AG04450 (cell line): ENCODE results near the gene SARDH. TPM values are rescaled to one million over a fixed set of nuclear protein-coding genes. Genes with fewer than 3 reads are reported as not detected.

ENCODE experiments used
- CTCF ChIA-PET: fragments of 300-600, 350-600 bp; formaldehyde crosslinking; extraction: SDS; loops from one replicate; lab custom pipeline; 2022; ENCODE audit warnings: antibody characterized with exemption, inconsistent platforms; lab: Charles Lee
- POLR2A ChIA-PET: fragments of 350-600 bp; formaldehyde crosslinking; extraction: SDS; loops from one replicate; lab custom pipeline; 2021; ENCODE audit warnings: antibody characterized with exemption, inconsistent platforms; lab: Yijun Ruan, JAX
- DNase-seq: peaks from one replicate; pipeline ENCODE4 v3.0.0-alpha.2; 2011; ENCODE audit warnings: low read depth, low spot score
- H3K27ac ChIP-seq: one replicate; pipeline ENCODE4 v1.5.1; 2012; ENCODE audit warnings: low read depth, low read length, control low read depth
- H3K27me3 ChIP-seq: one replicate; pipeline ENCODE4 v1.6.0; 2012; ENCODE audit warnings: low read length; ENCODE audit not compliant: control insufficient read depth, insufficient read depth
- H3K4me3 ChIP-seq: 2 replicates; pipeline ENCODE4 v1.5.1; 2011; ENCODE audit warnings: mild to moderate bottlenecking, low read depth, low read length, control low read depth
- H3K9me3 ChIP-seq: 2 replicates; pipeline ENCODE4 v1.5.1; 2012; ENCODE audit warnings: low read length; ENCODE audit not compliant: control insufficient read depth, insufficient read depth
- CTCF ChIP-seq: IDR thresholded peaks from 2 replicates; pipeline ENCODE4 v1.5.1; 2011; ENCODE audit warnings: low read depth, low read length, control low read depth, inconsistent platforms
- polyA plus RNA-seq: library from polyadenylated mRNA; depleted of rRNA; stranded (reverse); fragments of >200 nt; gene quantifications from 2 replicates; pipeline ENCODE4 v1.2.3, GENCODE V29; 2011

SARDH gene
- polyA plus RNA-seq, 1 experiment, result 1.3 TPM

- ChIA-PET CTCF (interaction anchor here (1.1 kb wide), 1 partner anchor 11 kb away, joined by 4 read pairs; no protein-coding TSS in a partner anchor), POLR2A (no interaction called here)
- Histone ChIP-seq H3K9me3 (peaks cover 34% of the 10 kb centered on the region), H3K27me3 (no peaks in the 10 kb centered on the region), H3K4me3 (no peak overlapping the region), H3K27ac (no peak overlapping the region)
- no peak for TF ChIP-seq CTCF
- no peak for DNase-seq
These were observed 33.6 kb upstream of the SARDH start for GRCh38 chr9:133771486-133772482.

GRCh38 chr9:133770076-133770777, 32.1 kb upstream of the SARDH start:
- Histone ChIP-seq H3K9me3 (peaks cover 27% of the 10 kb centered on the region), H3K4me3 (no peak overlapping the region), H3K27me3 (no peaks in the 10 kb centered on the region), H3K27ac (no peak overlapping the region)
- ChIA-PET POLR2A (no interaction called here), CTCF (interaction anchor here (3.5 kb wide), 1 partner anchor 12 kb away, joined by 17 read pairs; no protein-coding TSS in a partner anchor)
- no peak for TF ChIP-seq CTCF
- DNase-seq, result no peak

GRCh38 chr9:133769511-133770075, 31.4 kb upstream of the SARDH start:
- no peak overlapping the region for H3K4me3 ChIP-seq
- H3K27ac ChIP-seq, result no peak overlapping the region
- TF ChIP-seq CTCF, result no peak
- CTCF ChIA-PET, result interaction anchor here (3.5 kb wide), 1 partner anchor 12 kb away, joined by 17 read pairs; no protein-coding TSS in a partner anchor
- H3K27me3 ChIP-seq, result no peaks in the 10 kb centered on the region
- POLR2A ChIA-PET, result no interaction called here
- H3K9me3 ChIP-seq, result peaks cover 22% of the 10 kb centered on the region
- DNase-seq, result no peak

- DNase-seq, result no peak
- ChIA-PET CTCF (interaction anchor here (3.5 kb wide), 1 partner anchor 13 kb away, joined by 17 read pairs; no protein-coding TSS in a partner anchor), POLR2A (no interaction called here)
- no peak for TF ChIP-seq CTCF
- no peaks in the 10 kb centered on the region for H3K27me3 ChIP-seq
- no peak overlapping the region for H3K27ac ChIP-seq
- peaks cover 16% of the 10 kb centered on the region for H3K9me3 ChIP-seq
- H3K4me3 ChIP-seq, result no peak overlapping the region
These were observed 30.8 kb upstream of the SARDH start for GRCh38 chr9:133768859-133769510.
